SIG-M5 treated with dmso at 0.1 percent for 504 hours (cell line): ENCODE data around the gene DLK2.

Experiments
- DNase-seq: peaks from one replicate; lab custom pipeline; 2025; ENCODE audit not compliant: unreplicated experiment; lab: John Stamatoyannopoulos, UW

DLK2 gene

GRCh38 chr6:43454290-43454695, 1.1 kb downstream of the DLK2 start:
- peak; percentile 10 for DNase-seq

GRCh38 chr6:43453831-43454230, 1.5 kb downstream of the DLK2 start:
- DNase-seq, result no peak

- no peak for DNase-seq
Measured at GRCh38 chr6:43452896-43453295, 2.5 kb downstream of the DLK2 start.

GRCh38 chr6:43451939-43452338, 3.4 kb downstream of the DLK2 start:
- no peak for DNase-seq

- no peak for DNase-seq
Measured at GRCh38 chr6:43451348-43451747, 4.0 kb downstream of the DLK2 start.

- no peak for DNase-seq
Measured at GRCh38 chr6:43450699-43451131, 4.6 kb downstream of the DLK2 start.

GRCh38 chr6:43448916-43449315, 6.4 kb downstream of the DLK2 start:
- no peak for DNase-seq

GRCh38 chr6:43447604-43448003, 7.7 kb downstream of the DLK2 start:
- no peak for DNase-seq

- no peak for DNase-seq
Measured at GRCh38 chr6:43445576-43445975, 9.8 kb downstream of the DLK2 start.

GRCh38 chr6:43444582-43444981, 10.8 kb downstream of the DLK2 start:
- no peak for DNase-seq

- DNase-seq, result no peak
Measured at GRCh38 chr6:43444036-43444435, 11.3 kb downstream of the DLK2 start.

- no peak for DNase-seq
Measured at GRCh38 chr6:43442935-43443334, 12.4 kb downstream of the DLK2 start.

GRCh38 chr6:43437700-43438099, 17.6 kb downstream of the DLK2 start:
- no peak for DNase-seq

GRCh38 chr6:43436577-43437282, 18.6 kb downstream of the DLK2 start:
- DNase-seq, result peak; percentile 9

- DNase-seq, result no peak
Measured at GRCh38 chr6:43435682-43436437, 19.5 kb downstream of the DLK2 start.

- DNase-seq, result no peak
Measured at GRCh38 chr6:43434943-43435342, 20.4 kb downstream of the DLK2 start.

- DNase-seq, result no peak
Measured at GRCh38 chr6:43434001-43434840, 21.1 kb downstream of the DLK2 start.

GRCh38 chr6:43433148-43433547, 22.2 kb downstream of the DLK2 start:
- no peak for DNase-seq

- no peak for DNase-seq
Measured at GRCh38 chr6:43432009-43432945, 23.1 kb downstream of the DLK2 start.

- DNase-seq, result no peak
Measured at GRCh38 chr6:43428874-43429273, 26.5 kb downstream of the DLK2 start.
